Left ventricle myocardium inferior (tissue), 1 donor: ENCODE data around the gene DTL. TPM values are rescaled to one million over a fixed set of nuclear protein-coding genes. Genes with fewer than 3 reads are reported as not detected.

Source experiments
- DNase-seq: peaks from one replicate; pipeline ENCODE4 v3.0.0-alpha.2; 2020
- H3K27ac ChIP-seq: fragments of 200-600 bp; replicated peaks from 2 replicates; pipeline ENCODE4 v1.8.0; 2021
- H3K27me3 ChIP-seq: fragments of 200-600 bp; 2 replicates; pipeline ENCODE4 v1.8.0; 2021; ENCODE audit warnings: low read depth
- H3K36me3 ChIP-seq: fragments of 200-600 bp; 2 replicates; pipeline ENCODE4 v1.8.0; 2021
- H3K4me1 ChIP-seq: fragments of 200-600 bp; 2 replicates; pipeline ENCODE4 v1.8.0; 2021
- H3K4me3 ChIP-seq: fragments of 200-600 bp; 2 replicates; pipeline ENCODE4 v1.8.0; 2021; ENCODE audit warnings: mild to moderate bottlenecking, moderate library complexity
- H3K9me3 ChIP-seq: fragments of 200-600 bp; replicated peaks from 2 replicates; pipeline ENCODE4 v1.8.0; 2021
- CTCF ChIP-seq: fragments of 200-600 bp; IDR thresholded peaks from 2 replicates; pipeline ENCODE4 v1.8.0; 2021; ENCODE audit warnings: antibody characterized with exemption, mild to moderate bottlenecking, borderline replicate concordance
- intact Hi-C: fragments of 100-400 bp; cut with micrococcal nuclease; formaldehyde crosslinking; loops from one replicate; pipeline ENCODE4 v1.11.0; 2022
- total RNA-seq: library from RNA; stranded (reverse); fragmentation: NEBNext Ultra II Directional; extraction: Animal tissue kit (Norgen Biotek cat#: 25700); gene quantifications from one replicate; pipeline ENCODE4 v1.2.1, GENCODE V29; 2021
- donor health status: DM: no; HTN: yes; CAD: no; lungs with severe emphysema.

The DTL gene
- total RNA-seq, 1 donor from 2014 or later, result 0.30 TPM

GRCh38 chr1:212119863-212120262, 84.3 kb downstream of the DTL start:
- no peak for DNase-seq
- Histone ChIP-seq H3K4me1 (peaks cover 26% of the 10 kb centered on the region), H3K9me3 (no peaks in the 10 kb centered on the region), H3K27ac (peak overlapping the region; percentile 86), H3K4me3 (no peak overlapping the region), H3K36me3 (no peaks in the 10 kb centered on the region), H3K27me3 (no peaks in the 10 kb centered on the region)
- intact Hi-C loops, result no loop called here
- TF ChIP-seq CTCF, result no peak

- Histone ChIP-seq H3K9me3 (no peaks in the 10 kb centered on the region), H3K27ac (no peak overlapping the region), H3K4me3 (no peak overlapping the region), H3K36me3 (no peaks in the 10 kb centered on the region), H3K27me3 (no peaks in the 10 kb centered on the region), H3K4me1 (peaks cover 32% of the 10 kb centered on the region)
- no peak for DNase-seq
- TF ChIP-seq CTCF, result no peak
- intact Hi-C loops, result no loop called here
These were observed 86.2 kb downstream of the DTL start for GRCh38 chr1:212121779-212122178.

- intact Hi-C loops, result no loop called here
- Histone ChIP-seq H3K27me3 (no peaks in the 10 kb centered on the region), H3K36me3 (no peaks in the 10 kb centered on the region), H3K9me3 (no peaks in the 10 kb centered on the region), H3K27ac (no peak overlapping the region), H3K4me3 (no peak overlapping the region), H3K4me1 (peaks cover 12% of the 10 kb centered on the region)
- TF ChIP-seq CTCF, result no peak
- no peak for DNase-seq
These were observed 89.4 kb downstream of the DTL start for GRCh38 chr1:212124690-212125582.

GRCh38 chr1:212125654-212126053, 90.1 kb downstream of the DTL start:
- no peak overlapping the region for H3K27ac ChIP-seq
- H3K36me3 ChIP-seq, result no peaks in the 10 kb centered on the region
- no peak for TF ChIP-seq CTCF
- no peaks in the 10 kb centered on the region for H3K27me3 ChIP-seq
- DNase-seq, result no peak
- no peaks in the 10 kb centered on the region for H3K9me3 ChIP-seq
- peaks cover 7% of the 10 kb centered on the region for H3K4me1 ChIP-seq
- intact Hi-C loops, result no loop called here
- H3K4me3 ChIP-seq, result no peak overlapping the region

GRCh38 chr1:212127221-212127620, 91.7 kb downstream of the DTL start:
- Histone ChIP-seq H3K36me3 (no peaks in the 10 kb centered on the region), H3K9me3 (no peaks in the 10 kb centered on the region), H3K27ac (no peak overlapping the region), H3K4me1 (peaks cover 7% of the 10 kb centered on the region), H3K27me3 (no peaks in the 10 kb centered on the region), H3K4me3 (no peak overlapping the region)
- intact Hi-C loops, result no loop called here
- TF ChIP-seq CTCF, result no peak
- no peak for DNase-seq
